ENCODE data around the gene MYO1E.

GRCh38 chr15:59410391-59410896 is 37.8 kb upstream of the MYO1E start:
- no peak for TF ChIP-seq EZH2phosphoT487 (IDR thresholded peaks at IDR 0.05; ENCODE audit: borderline replicate concordance, low read length)
- TF ChIP-seq, protein P1, sequence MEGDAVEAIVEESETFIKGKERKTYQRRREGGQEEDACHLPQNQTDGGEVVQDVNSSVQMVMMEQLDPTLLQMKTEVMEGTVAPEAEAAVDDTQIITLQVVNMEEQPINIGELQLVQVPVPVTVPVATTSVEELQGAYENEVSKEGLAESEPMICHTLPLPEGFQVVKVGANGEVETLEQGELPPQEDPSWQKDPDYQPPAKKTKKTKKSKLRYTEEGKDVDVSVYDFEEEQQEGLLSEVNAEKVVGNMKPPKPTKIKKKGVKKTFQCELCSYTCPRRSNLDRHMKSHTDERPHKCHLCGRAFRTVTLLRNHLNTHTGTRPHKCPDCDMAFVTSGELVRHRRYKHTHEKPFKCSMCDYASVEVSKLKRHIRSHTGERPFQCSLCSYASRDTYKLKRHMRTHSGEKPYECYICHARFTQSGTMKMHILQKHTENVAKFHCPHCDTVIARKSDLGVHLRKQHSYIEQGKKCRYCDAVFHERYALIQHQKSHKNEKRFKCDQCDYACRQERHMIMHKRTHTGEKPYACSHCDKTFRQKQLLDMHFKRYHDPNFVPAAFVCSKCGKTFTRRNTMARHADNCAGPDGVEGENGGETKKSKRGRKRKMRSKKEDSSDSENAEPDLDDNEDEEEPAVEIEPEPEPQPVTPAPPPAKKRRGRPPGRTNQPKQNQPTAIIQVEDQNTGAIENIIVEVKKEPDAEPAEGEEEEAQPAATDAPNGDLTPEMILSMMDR (conservative IDR thresholded peaks at IDR 0.05; ENCODE audit: low read depth, low read length): no peak
- no peak for TF ChIP-seq EZH2 (IDR thresholded peaks at IDR 0.05; ENCODE audit: low read length, unreplicated experiment)
